GM12891 (cell line): ENCODE measurements around the gene TAS2R8.
"Not testable (repeated sequence)": the region's sequence is repeated elsewhere in the genome, so short reads cannot be mapped to it uniquely, and the experiment has no call there.

Source experiments
- POLR2A ChIP-seq: IDR thresholded peaks from 2 replicates; pipeline ENCODE4 v1.6.1; 2011; ENCODE audit warnings: low read depth, low read length, control low read depth
- POLR2AphosphoS5 ChIP-seq: IDR thresholded peaks from 2 replicates; pipeline ENCODE4 v1.6.1; 2011; ENCODE audit warnings: low read depth, low read length, control low read depth

- TF ChIP-seq POLR2AphosphoS5, POLR2A: not testable (repeated sequence)
These were observed 15.3 kb downstream of the TAS2R8 start for GRCh38 chr12:10791769-10792168.
